Panc1 (cell line): ENCODE results near the gene TBCK. TPM values are rescaled to one million over a fixed set of nuclear protein-coding genes. Genes with fewer than 3 reads are reported as not detected.

ENCODE experiments used
- ATAC-seq: fragments of 200-7000 bp; cut with Tn5 transposase; 2 replicates; pipeline ENCODE4 v1.9.1; 2020; ENCODE audit warnings: mild to moderate bottlenecking, moderate library complexity
- BruUV-seq: library from RNA; stranded (reverse); fragments of 400-500 nt; replicated peaks from 2 replicates; lab custom pipeline; 2021; lab: Mats Ljungman, UMichigan
- CTCF ChIA-PET: fragments of 300-600 bp; sonication (Branson Sonifier 250); formaldehyde crosslinking; loops from one replicate; lab custom pipeline; 2022; ENCODE audit warnings: antibody characterized with exemption; lab: Charles Lee
- POLR2A ChIA-PET: fragments of 300-600 bp; sonication (Branson Sonifier 250); formaldehyde crosslinking; loops from one replicate; lab custom pipeline; 2022; ENCODE audit warnings: antibody characterized with exemption; lab: Charles Lee
- DNase-seq: peaks from one replicate; pipeline ENCODE4 v3.0.0-alpha.2; 2010; ENCODE audit warnings: low read depth, low spot score
- H3K27ac ChIP-seq: 2 replicates; pipeline ENCODE4 v1.5.1; 2011; ENCODE audit warnings: mild to moderate bottlenecking, low read length, inconsistent platforms
- H3K27me3 ChIP-seq: fragments of 200-500 bp; sonication (Bioruptor generic); 2 replicates; pipeline ENCODE4 v1.6.0; 2014; ENCODE audit warnings: low read length, inconsistent platforms; ENCODE audit not compliant: control insufficient read depth, insufficient read depth
- H3K36me3 ChIP-seq: fragments of 200-500 bp; sonication (Bioruptor generic); 2 replicates; pipeline ENCODE4 v1.5.1; 2014; ENCODE audit warnings: inconsistent platforms, mild to moderate bottlenecking, low read length, moderate library complexity; ENCODE audit not compliant: control insufficient read depth, insufficient read depth
- H3K4me1 ChIP-seq: 2 replicates; pipeline ENCODE4 v1.5.1; 2011; ENCODE audit warnings: inconsistent platforms, mild to moderate bottlenecking, low read length, moderate library complexity; ENCODE audit not compliant: control insufficient read depth, insufficient read depth
- H3K4me3 ChIP-seq, 2 experiments: 2 replicates each; pipeline ENCODE4 v1.5.1; 2011 to 2012; ENCODE audit warnings: low read depth in 2 of 2, low read length in 2 of 2, mild to moderate bottlenecking in 2 of 2, inconsistent platforms in 1 of 2, moderate library complexity in 1 of 2
- H3K9me3 ChIP-seq: fragments of 200-500 bp; sonication (Bioruptor generic); 2 replicates; pipeline ENCODE4 v1.5.1; 2014; ENCODE audit warnings: low read depth, mild to moderate bottlenecking, inconsistent platforms, low read length, moderate library complexity; ENCODE audit not compliant: control insufficient read depth, insufficient read depth
- POLR2AphosphoS5 ChIP-seq: IDR thresholded peaks from 2 replicates; pipeline ENCODE4 v1.6.1; 2012; ENCODE audit warnings: mild to moderate bottlenecking, low read depth, low read length, moderate library complexity
- SIN3A ChIP-seq: IDR thresholded peaks from 2 replicates; pipeline ENCODE4 v1.6.1; 2012; ENCODE audit warnings: low read depth, mild to moderate bottlenecking, low read length, moderate library complexity, borderline replicate concordance; ENCODE audit not compliant: insufficient read depth
- TCF7L2 ChIP-seq: IDR thresholded peaks from 2 replicates; pipeline ENCODE4 v1.6.1; 2011; ENCODE audit warnings: mild to moderate bottlenecking, low read depth, low read length, inconsistent platforms
- in situ Hi-C: cut with HindIII; loops from 2 replicates; pipeline ENCODE4 v1.10.0; 2016; ENCODE audit warnings: low sequenced_read_pairs, low pct_unique_long_range_greater_than_20kb
- intact Hi-C: fragments of 100-400 bp; cut with micrococcal nuclease; formaldehyde crosslinking; loops from one replicate; pipeline ENCODE4 v1.10.0; 2022; ENCODE audit not compliant: unreplicated experiment
- total RNA-seq: library from RNA; stranded (reverse); gene quantifications from one replicate; pipeline ENCODE4 v1.2.1, GENCODE V29; 2021; ENCODE audit not compliant: unreplicated experiment
- TF ChIP-seq, protein P1 (sequence below), 2 experiments: IDR thresholded peaks; 2 replicates each; pipeline ENCODE4 v1.6.1; 2011 to 2012; ENCODE audit warnings: low read depth in 2 of 2, control low read depth in 1 of 2, low read length in 1 of 2, mild to moderate bottlenecking in 1 of 2, moderate library complexity in 1 of 2; ENCODE audit not compliant: insufficient read depth in 1 of 2
- TF ChIP-seq, protein P2 (sequence below): fragments of 450-650 bp; IDR thresholded peaks from 2 replicates; pipeline ENCODE4 v1.5.1; 2017; ENCODE audit warnings: mild to moderate bottlenecking

TBCK gene
- total RNA-seq, 1 experiment from 2014 or later: 15.1 TPM

DNA sequence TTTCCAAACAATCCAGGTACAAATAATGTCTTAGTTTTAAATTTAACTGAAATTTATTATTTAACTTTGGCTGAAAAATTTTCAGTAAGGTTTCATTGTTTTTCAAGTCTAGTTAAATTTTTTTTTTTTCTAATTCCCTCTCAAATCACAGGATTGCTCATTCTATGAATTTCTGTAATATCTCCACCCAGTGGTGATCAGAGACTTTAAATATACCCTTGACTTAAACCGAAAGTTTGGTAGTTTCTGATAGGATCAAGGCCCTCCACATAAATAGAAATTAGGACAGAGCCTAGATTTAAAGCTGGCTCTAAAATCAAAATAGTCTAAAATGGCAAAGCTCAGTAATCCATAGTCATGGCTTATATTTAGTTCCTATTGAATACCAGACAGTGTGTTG lies 175.4 kb downstream of the TBCK start:
- ChIA-PET CTCF (no interaction called here), POLR2A (no interaction called here)
- Histone ChIP-seq H3K27ac (no peak overlapping the region), H3K9me3 (no peaks in the 10 kb centered on the region), H3K4me1 (no peaks in the 10 kb centered on the region), H3K27me3 (no peaks in the 10 kb centered on the region), H3K36me3 (no peaks in the 10 kb centered on the region), H3K4me3 (no peak overlapping the region)
- TF ChIP-seq, protein P1, sequence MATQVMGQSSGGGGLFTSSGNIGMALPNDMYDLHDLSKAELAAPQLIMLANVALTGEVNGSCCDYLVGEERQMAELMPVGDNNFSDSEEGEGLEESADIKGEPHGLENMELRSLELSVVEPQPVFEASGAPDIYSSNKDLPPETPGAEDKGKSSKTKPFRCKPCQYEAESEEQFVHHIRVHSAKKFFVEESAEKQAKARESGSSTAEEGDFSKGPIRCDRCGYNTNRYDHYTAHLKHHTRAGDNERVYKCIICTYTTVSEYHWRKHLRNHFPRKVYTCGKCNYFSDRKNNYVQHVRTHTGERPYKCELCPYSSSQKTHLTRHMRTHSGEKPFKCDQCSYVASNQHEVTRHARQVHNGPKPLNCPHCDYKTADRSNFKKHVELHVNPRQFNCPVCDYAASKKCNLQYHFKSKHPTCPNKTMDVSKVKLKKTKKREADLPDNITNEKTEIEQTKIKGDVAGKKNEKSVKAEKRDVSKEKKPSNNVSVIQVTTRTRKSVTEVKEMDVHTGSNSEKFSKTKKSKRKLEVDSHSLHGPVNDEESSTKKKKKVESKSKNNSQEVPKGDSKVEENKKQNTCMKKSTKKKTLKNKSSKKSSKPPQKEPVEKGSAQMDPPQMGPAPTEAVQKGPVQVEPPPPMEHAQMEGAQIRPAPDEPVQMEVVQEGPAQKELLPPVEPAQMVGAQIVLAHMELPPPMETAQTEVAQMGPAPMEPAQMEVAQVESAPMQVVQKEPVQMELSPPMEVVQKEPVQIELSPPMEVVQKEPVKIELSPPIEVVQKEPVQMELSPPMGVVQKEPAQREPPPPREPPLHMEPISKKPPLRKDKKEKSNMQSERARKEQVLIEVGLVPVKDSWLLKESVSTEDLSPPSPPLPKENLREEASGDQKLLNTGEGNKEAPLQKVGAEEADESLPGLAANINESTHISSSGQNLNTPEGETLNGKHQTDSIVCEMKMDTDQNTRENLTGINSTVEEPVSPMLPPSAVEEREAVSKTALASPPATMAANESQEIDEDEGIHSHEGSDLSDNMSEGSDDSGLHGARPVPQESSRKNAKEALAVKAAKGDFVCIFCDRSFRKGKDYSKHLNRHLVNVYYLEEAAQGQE (IDR thresholded peaks at IDR 0.05; ENCODE audit: insufficient read depth in 1 of 2, low read depth in 2 of 2, low read length in 1 of 2): no peak
- TF ChIP-seq, protein P2, sequence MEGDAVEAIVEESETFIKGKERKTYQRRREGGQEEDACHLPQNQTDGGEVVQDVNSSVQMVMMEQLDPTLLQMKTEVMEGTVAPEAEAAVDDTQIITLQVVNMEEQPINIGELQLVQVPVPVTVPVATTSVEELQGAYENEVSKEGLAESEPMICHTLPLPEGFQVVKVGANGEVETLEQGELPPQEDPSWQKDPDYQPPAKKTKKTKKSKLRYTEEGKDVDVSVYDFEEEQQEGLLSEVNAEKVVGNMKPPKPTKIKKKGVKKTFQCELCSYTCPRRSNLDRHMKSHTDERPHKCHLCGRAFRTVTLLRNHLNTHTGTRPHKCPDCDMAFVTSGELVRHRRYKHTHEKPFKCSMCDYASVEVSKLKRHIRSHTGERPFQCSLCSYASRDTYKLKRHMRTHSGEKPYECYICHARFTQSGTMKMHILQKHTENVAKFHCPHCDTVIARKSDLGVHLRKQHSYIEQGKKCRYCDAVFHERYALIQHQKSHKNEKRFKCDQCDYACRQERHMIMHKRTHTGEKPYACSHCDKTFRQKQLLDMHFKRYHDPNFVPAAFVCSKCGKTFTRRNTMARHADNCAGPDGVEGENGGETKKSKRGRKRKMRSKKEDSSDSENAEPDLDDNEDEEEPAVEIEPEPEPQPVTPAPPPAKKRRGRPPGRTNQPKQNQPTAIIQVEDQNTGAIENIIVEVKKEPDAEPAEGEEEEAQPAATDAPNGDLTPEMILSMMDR: no peak; the same call in 1 of the 2 replicates
- TF ChIP-seq POLR2AphosphoS5: no peak
- TF ChIP-seq SIN3A: no peak
- TF ChIP-seq TCF7L2: no peak
- ATAC-seq: no peak
- no peak for DNase-seq
- intact Hi-C loops (no loop called here), in situ Hi-C loops (no loop called here)
- no TSS peak for BruUV-seq

DNA sequence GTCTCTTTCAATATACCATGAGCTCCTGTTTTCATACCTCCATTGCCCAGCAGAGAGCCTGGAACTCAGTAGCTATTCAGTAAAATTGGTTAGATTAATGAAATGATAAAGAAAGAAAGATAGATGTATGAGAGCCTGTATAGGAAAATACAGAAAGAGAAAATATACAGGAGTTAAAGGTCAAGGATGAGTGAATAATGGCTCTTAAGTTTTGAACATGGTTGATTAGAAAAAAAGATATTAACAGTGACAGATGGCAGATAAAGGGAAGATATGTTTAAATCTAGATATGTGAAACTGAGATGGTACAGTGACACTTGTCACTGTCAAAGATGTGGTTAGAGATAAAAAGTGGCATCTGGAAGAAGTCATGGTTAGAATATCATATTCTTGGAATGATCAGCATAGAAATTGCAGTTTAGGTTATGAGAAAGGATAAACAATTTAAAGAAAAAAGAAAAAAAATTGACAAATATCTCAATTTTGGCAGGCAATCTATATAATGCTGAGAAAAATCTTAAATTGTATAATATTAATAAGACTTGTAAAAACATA lies 179.2 kb downstream of the TBCK start:
- POLR2A ChIA-PET: no interaction called here
- intact Hi-C loops: no loop called here
- no peak for DNase-seq
- Histone ChIP-seq H3K4me3 (no peak overlapping the region), H3K27me3 (no peaks in the 10 kb centered on the region), H3K36me3 (no peaks in the 10 kb centered on the region), H3K27ac (no peak overlapping the region), H3K9me3 (no peaks in the 10 kb centered on the region), H3K4me1 (no peaks in the 10 kb centered on the region)
- CTCF ChIA-PET: no interaction called here
- no peak for ATAC-seq
- no TSS peak for BruUV-seq
- TF ChIP-seq, protein P1 (IDR thresholded peaks at IDR 0.05; ENCODE audit: insufficient read depth in 1 of 2, low read depth in 2 of 2, low read length in 1 of 2): no peak
- TF ChIP-seq, protein P2: no peak
- in situ Hi-C loops: no loop called here
